ENCODE data around the gene TMEM54.

- no peak for TF ChIP-seq CTCF (conservative IDR thresholded peaks at IDR 0.05 in 1 of 2, IDR thresholded peaks at IDR 0.05 in 1 of 2; ENCODE audit: low read depth in 1 of 2, low read length in 2 of 2)
- TF ChIP-seq EZH2 (IDR thresholded peaks at IDR 0.05; ENCODE audit: low read length, missing control alignments), result no peak
These were observed 3.6 kb upstream of the TMEM54 start for GRCh38 chr1:32904797-32905196.
